Upper lobe of left lung (tissue), 6 donors: Measurements from ENCODE around the gene PRKD1. TPM values are rescaled to one million over a fixed set of nuclear protein-coding genes. Genes with fewer than 3 reads are reported as not detected.
A peak's percentile ranks its signal among the peaks of the same experiment; 100 is the strongest.

Source experiments
- ATAC-seq, 2 donors: fragments of 200-7000 bp; cut with Tn5 transposase; one replicate each; pipeline ENCODE4 v1.9.1; 2022; ENCODE audit warnings: mild to moderate bottlenecking in 2 of 2, moderate library complexity in 2 of 2; ENCODE audit not compliant: low FRiP score in 2 of 2
- DNase-seq, 2 donors: peaks; one replicate each; pipeline ENCODE4 v3.0.0-alpha.2; 2019 to 2020
- H3K27ac ChIP-seq, 4 donors: fragments of 200-600 bp; sonication (generic); one replicate each; pipeline ENCODE4 v1.5.1; 2016 to 2019
- H3K27me3 ChIP-seq, 4 donors: fragments of 200-600 bp; sonication (generic); one replicate each; pipeline ENCODE4 v1.5.1; 2017 to 2019
- H3K36me3 ChIP-seq, 4 donors: fragments of 200-600 bp; sonication (generic); one replicate each; pipeline ENCODE4 v1.5.1; 2016 to 2019
- H3K4me1 ChIP-seq, 4 donors: fragments of 200-600 bp; sonication (generic); one replicate each; pipeline ENCODE4 v1.5.1; 2018 to 2019
- H3K4me3 ChIP-seq, 4 donors: fragments of 200-600 bp; sonication (generic); one replicate each; pipeline ENCODE4 v1.5.1; 2017 to 2019; ENCODE audit warnings: mild to moderate bottlenecking in 2 of 4, moderate library complexity in 1 of 4
- H3K9me3 ChIP-seq, 4 donors: fragments of 200-600 bp; sonication (generic); one replicate each; pipeline ENCODE4 v1.5.1; 2018 to 2019
- EP300 ChIP-seq, 4 donors: sonication (generic); formaldehyde crosslinking; IDR thresholded peaks; one replicate each; pipeline ENCODE4 v1.5.1; 2017; ENCODE audit warnings: antibody characterized with exemption in 4 of 4, control low read depth in 2 of 4
- POLR2A ChIP-seq, 4 donors: fragments of 450-650 bp; IDR thresholded peaks; one replicate each; pipeline ENCODE4 v1.5.1; 2016 to 2017; ENCODE audit warnings: antibody characterized with exemption in 4 of 4, mild to moderate bottlenecking in 2 of 4
- POLR2AphosphoS5 ChIP-seq, 2 donors: sonication (generic); formaldehyde crosslinking; IDR thresholded peaks; one replicate each; pipeline ENCODE4 v1.5.1; 2017; ENCODE audit warnings: antibody characterized with exemption in 2 of 2
- WGBS, 2 donors: methylation state at CpG; one replicate each; pipeline ENCODE4 v1.1.5; 2017 to 2018; 5-methylcytosine and 5-hydroxymethylcytosine counted together
- total RNA-seq, 6 donors: library from RNA; depleted of rRNA in 4 of 6; stranded (reverse); fragments of >200 nt in 4 of 6; gene quantifications; one replicate each; pipeline versions ENCODE4 v1.1.0 to v1.2.1, GENCODE V29; 2016 to 2021
- TF ChIP-seq, protein P1 (sequence below), 6 experiments: fragments of 450-650 bp in 4 of 6; fragments of 200-600 bp in 2 of 6; sonication (generic) in 2 of 6; IDR thresholded peaks; one replicate each; pipeline ENCODE4 v1.5.1; 2016 to 2019; ENCODE audit warnings: antibody characterized with exemption in 6 of 6
- donor health status: DM: no; HTN: no; CAD: no; lungs with moderate emphysema.
- donor health status: DM: no; HTN: yes; CAD: no; lungs with severe emphysema.

PRKD1 gene
- total RNA-seq, result 10 to 100 TPM; 12.2 to 32.5 (median 15.2) TPM

DNA sequence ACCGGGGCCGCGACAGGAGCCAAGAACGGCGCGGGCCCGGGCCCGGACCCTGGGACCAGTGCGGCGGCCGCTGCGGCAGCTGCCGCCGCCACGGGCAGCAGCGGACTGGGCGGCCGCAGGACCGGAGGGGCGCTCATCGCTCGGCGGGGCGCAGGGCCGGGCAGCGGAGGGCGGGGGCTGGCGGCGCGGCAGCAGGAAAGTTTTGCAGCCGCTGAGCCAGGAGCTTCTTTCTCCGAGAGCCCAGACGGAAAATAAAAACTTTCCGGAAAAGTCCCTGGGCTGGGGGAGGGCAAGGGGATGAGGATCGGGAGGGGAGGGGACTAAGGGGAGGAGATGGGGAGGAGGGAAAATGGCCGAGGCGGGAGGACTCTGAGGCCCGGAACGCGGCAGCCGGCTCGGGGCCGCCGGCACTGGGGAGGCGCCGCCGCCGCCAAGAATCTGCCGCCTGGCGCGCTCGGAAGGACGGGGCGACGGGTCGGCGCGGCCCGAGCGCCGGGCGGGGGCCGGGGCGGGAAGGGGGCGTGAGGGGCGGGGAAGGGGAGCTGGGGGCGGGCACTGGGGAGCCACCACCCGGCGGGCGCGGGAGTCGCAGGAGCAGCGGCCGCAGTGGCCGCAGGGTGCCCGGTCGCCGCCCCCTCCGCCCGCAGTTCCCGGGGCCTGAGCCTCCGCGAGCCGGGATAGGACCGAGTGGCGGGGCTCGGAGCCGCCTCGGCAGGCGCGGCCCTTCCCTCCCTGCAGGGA lies at the start of gene PRKD1:
TSS of gene PRKD1 (minus strand) at position 472 of the 741 bp plus-strand sequence.
- Histone ChIP-seq H3K4me3 (peak within 1 kb of the TSS; percentile 67 to 85 (median 76)), H3K36me3 (no peaks in the 10 kb centered on the region), H3K4me1 (peaks cover 7 to 28% (median 12%) of the 10 kb centered on the region in 4 donors), H3K27me3 (no peaks in the 10 kb centered on the region), H3K27ac (peak within 1 kb of the TSS; percentile 58 to 84 (median 79)), H3K9me3 (no peaks in the 10 kb centered on the region)
- TF ChIP-seq EP300 (IDR thresholded peaks at IDR 0.05) (no peak), POLR2AphosphoS5 (IDR thresholded peaks at IDR 0.05) (no peak), POLR2A (IDR thresholded peaks at IDR 0.05) (no peak)
- TF ChIP-seq, protein P1, sequence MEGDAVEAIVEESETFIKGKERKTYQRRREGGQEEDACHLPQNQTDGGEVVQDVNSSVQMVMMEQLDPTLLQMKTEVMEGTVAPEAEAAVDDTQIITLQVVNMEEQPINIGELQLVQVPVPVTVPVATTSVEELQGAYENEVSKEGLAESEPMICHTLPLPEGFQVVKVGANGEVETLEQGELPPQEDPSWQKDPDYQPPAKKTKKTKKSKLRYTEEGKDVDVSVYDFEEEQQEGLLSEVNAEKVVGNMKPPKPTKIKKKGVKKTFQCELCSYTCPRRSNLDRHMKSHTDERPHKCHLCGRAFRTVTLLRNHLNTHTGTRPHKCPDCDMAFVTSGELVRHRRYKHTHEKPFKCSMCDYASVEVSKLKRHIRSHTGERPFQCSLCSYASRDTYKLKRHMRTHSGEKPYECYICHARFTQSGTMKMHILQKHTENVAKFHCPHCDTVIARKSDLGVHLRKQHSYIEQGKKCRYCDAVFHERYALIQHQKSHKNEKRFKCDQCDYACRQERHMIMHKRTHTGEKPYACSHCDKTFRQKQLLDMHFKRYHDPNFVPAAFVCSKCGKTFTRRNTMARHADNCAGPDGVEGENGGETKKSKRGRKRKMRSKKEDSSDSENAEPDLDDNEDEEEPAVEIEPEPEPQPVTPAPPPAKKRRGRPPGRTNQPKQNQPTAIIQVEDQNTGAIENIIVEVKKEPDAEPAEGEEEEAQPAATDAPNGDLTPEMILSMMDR (IDR thresholded peaks at IDR 0.05), result peak in 4 of 6 experiments; percentile 2 to 46 (median 24)
- ATAC-seq, result peak; percentile 80 to 89
- peak; percentile 69 to 93 for DNase-seq
- WGBS, 2 donors, result 0 to 2% methylated on average over 14 to 61 of the region's 91 CpGs

DNA sequence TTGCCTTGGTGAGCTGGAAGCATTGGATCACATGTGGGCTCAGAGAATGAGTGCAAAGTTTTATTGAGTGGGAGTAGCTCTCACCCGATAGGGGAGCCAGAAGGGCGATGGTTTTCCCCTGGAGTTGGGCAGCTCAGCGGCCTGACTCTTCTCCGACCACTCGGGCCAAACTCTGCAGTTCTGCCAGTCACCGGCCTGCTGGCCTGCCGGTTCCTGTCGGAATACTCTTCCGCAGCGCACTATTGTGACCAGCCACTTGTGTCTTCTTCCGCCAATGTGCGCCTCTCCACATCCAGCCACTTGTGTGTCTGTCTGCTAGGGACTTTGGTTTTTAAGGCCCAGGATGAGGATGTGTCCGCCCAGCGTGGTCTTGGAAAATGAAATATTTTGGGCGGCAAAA lies 43.5 kb upstream of the PRKD1 start:
- Histone ChIP-seq H3K27ac (no peak overlapping the region), H3K4me3 (no peak overlapping the region), H3K9me3 (no peaks in the 10 kb centered on the region), H3K27me3 (no peaks in the 10 kb centered on the region), H3K4me1 (no peaks in the 10 kb centered on the region), H3K36me3 (no peaks in the 10 kb centered on the region)
- peak in 1 of 2 donors; percentile 17 for DNase-seq
- ATAC-seq, result no peak
- TF ChIP-seq, protein P1 (IDR thresholded peaks at IDR 0.05), result no peak
- no peak for TF ChIP-seq POLR2A (IDR thresholded peaks at IDR 0.05)
- TF ChIP-seq POLR2AphosphoS5 (IDR thresholded peaks at IDR 0.05), result no peak
- TF ChIP-seq EP300 (IDR thresholded peaks at IDR 0.05), result no peak
- 97 to 98% methylated on average over 14 to 15 of the region's 15 CpGs for WGBS, 2 donors

DNA sequence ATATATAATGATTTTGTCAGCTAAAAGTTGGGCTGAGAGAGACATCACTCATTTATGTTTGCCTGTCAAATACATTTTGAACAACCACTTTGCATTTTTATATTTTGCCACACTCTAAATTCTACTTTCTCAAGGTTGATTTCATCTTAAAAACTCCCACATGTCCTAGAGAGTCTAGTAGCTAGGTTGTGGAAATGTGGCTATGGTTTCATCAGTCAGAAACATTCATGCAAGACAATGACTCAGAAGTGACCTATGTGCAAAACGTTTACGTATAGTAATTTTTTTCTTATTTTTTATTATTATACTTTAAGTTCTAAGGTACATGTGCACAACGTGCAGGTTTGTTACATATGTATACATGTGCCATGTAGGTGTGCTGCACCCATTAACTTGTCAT lies 27.4 kb upstream of the PRKD1 start:
- Histone ChIP-seq H3K4me3 (no peak overlapping the region), H3K9me3 (peaks cover 0 to 2% (median 0%) of the 10 kb centered on the region in 4 donors), H3K27me3 (no peaks in the 10 kb centered on the region), H3K4me1 (no peaks in the 10 kb centered on the region), H3K27ac (no peak overlapping the region), H3K36me3 (no peaks in the 10 kb centered on the region)
- 88 to 91% methylated on average over 3 of the region's 3 CpGs for WGBS, 2 donors
- no peak for TF ChIP-seq POLR2A (IDR thresholded peaks at IDR 0.05)
- TF ChIP-seq, protein P1 (IDR thresholded peaks at IDR 0.05), result no peak
- TF ChIP-seq POLR2AphosphoS5 (IDR thresholded peaks at IDR 0.05), result no peak
- no peak for TF ChIP-seq EP300 (IDR thresholded peaks at IDR 0.05)
- no peak for DNase-seq
- no peak for ATAC-seq

DNA sequence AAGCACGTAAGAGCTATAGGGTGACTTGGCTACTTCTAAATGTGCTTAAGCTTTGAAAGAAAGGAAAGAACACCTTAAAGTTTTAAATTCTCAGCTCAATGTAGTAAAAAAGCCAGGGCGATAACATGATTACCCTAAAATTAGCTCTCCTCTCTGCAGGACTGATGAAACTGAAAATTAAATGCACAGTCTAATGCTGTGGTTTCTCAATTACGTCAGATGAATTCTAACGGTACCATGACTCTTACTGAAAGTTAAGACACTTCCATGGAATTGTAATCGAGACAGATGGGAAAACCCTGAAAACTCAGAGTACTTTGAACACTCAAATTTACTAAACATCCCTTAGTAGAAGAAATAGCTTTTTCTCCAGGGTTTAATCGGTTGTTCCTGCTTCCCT lies 25.9 kb upstream of the PRKD1 start:
- H3K36me3 ChIP-seq, result no peaks in the 10 kb centered on the region
- no peaks in the 10 kb centered on the region for H3K27me3 ChIP-seq
- H3K9me3 ChIP-seq, result peaks cover 0 to 2% (median 0%) of the 10 kb centered on the region in 4 donors
- ATAC-seq (no peak), DNase-seq (no peak)
- 85 to 90% methylated on average over 6 of the region's 6 CpGs for WGBS, 2 donors
- H3K4me1 ChIP-seq, result no peaks in the 10 kb centered on the region
- no peak overlapping the region for H3K4me3 ChIP-seq
- TF ChIP-seq, protein P1 (IDR thresholded peaks at IDR 0.05), result no peak
- no peak for TF ChIP-seq EP300 (IDR thresholded peaks at IDR 0.05)
- H3K27ac ChIP-seq, result no peak overlapping the region

DNA sequence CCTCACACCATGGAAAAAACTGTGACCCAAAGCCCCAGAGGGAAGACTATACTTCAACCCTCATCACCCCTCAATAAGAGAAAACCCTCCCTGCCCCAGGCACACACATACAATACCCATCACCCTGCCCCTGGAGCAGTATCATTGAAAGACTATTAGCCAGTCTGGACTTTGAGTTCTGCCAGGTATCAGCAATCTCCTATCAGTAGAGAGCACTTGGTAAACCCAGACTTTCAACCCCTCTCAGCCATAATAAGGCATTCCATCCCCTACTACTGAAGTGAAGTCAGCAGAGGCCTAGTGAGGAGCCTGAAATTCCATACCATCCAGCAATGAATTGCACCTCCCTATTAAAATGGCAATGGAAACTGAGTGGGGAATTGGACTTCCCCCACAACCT lies 16.4 kb upstream of the PRKD1 start:
- Histone ChIP-seq H3K27ac (no peak overlapping the region), H3K4me1 (no peaks in the 10 kb centered on the region), H3K36me3 (no peaks in the 10 kb centered on the region), H3K4me3 (no peak overlapping the region), H3K27me3 (no peaks in the 10 kb centered on the region), H3K9me3 (peaks cover 0 to 18% (median 2%) of the 10 kb centered on the region in 4 donors)
- ATAC-seq, result no peak
- DNase-seq, result no peak
- TF ChIP-seq, protein P1 (IDR thresholded peaks at IDR 0.05), result no peak
- TF ChIP-seq EP300 (IDR thresholded peaks at IDR 0.05) (no peak), POLR2A (IDR thresholded peaks at IDR 0.05) (no peak), POLR2AphosphoS5 (IDR thresholded peaks at IDR 0.05) (no peak)
